Endothelial cell (in vitro differentiated cells): ENCODE measurements around the gene OPN4. TPM values are rescaled to one million over a fixed set of nuclear protein-coding genes. Genes with fewer than 3 reads are reported as not detected.
A peak's percentile ranks its signal among the peaks of the same experiment; 100 is the strongest.

Experiments
- DNase-seq: peaks from one replicate; pipeline ENCODE4 v3.0.0; 2021; ENCODE audit warnings: low spot score
- H3K27ac Mint-ChIP-seq: one replicate; pipeline ENCODE4 v1.8.0; 2021; ENCODE audit warnings: mixed read lengths, inconsistent platforms; ENCODE audit not compliant: unreplicated experiment
- H3K27me3 Mint-ChIP-seq: one replicate; pipeline ENCODE4 v1.8.0; 2021; ENCODE audit warnings: mild to moderate bottlenecking, moderate library complexity, mixed read lengths, inconsistent platforms; ENCODE audit not compliant: unreplicated experiment
- H3K36me3 Mint-ChIP-seq: one replicate; pipeline ENCODE4 v1.8.0; 2021; ENCODE audit warnings: mild to moderate bottlenecking, low read depth, mixed read lengths, inconsistent platforms; ENCODE audit not compliant: unreplicated experiment
- H3K4me1 Mint-ChIP-seq: one replicate; pipeline ENCODE4 v1.8.0; 2021; ENCODE audit warnings: mild to moderate bottlenecking, mixed read lengths, inconsistent platforms; ENCODE audit not compliant: unreplicated experiment
- H3K4me3 Mint-ChIP-seq: one replicate; pipeline ENCODE4 v1.8.0; 2021; ENCODE audit warnings: mild to moderate bottlenecking, mixed read lengths, inconsistent platforms; ENCODE audit not compliant: unreplicated experiment
- H3K9me3 Mint-ChIP-seq: one replicate; pipeline ENCODE4 v1.8.0; 2021; ENCODE audit warnings: mixed read lengths, inconsistent platforms; ENCODE audit not compliant: unreplicated experiment
- CTCF ChIP-seq: fragments of 200-600 bp; sonication (generic); IDR thresholded peaks from one replicate; pipeline ENCODE4 v1.5.0; 2021; ENCODE audit warnings: antibody characterized with exemption; ENCODE audit not compliant: unreplicated experiment
- total RNA-seq: library from RNA; stranded (reverse); fragmentation: NEBNext Ultra II Directional; extraction: Animal tissue kit (Norgen Biotek cat#: 25700); gene quantifications from one replicate; pipeline ENCODE4 v1.2.1, GENCODE V29; 2021; ENCODE audit not compliant: unreplicated experiment

OPN4 gene
- total RNA-seq, 1 donor from 2014 or later: not detected

DNA sequence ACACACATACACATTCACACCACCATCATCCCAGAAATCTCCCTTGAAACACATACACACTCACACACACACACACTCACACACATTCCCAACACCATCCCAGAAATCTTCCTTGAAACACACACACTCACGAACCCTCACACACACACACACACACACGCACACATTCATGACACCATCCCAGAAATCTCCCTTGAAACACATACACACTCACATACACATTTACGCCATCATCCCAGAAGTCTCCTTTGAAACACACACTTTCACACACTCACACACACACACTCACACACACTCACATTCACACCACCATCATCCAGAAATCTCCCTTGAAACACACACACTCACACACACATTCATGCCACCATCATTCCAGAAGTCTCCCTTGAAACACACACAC lies 360 bp upstream of the OPN4 start:
- no peaks in the 10 kb centered on the region for H3K9me3 Mint-ChIP-seq
- no peak for DNase-seq
- no peak overlapping the region for H3K4me3 Mint-ChIP-seq
- H3K4me1 Mint-ChIP-seq: peaks cover 6% of the 10 kb centered on the region
- peaks cover 5% of the 10 kb centered on the region for H3K36me3 Mint-ChIP-seq
- H3K27ac Mint-ChIP-seq: no peak overlapping the region
- H3K27me3 Mint-ChIP-seq: peaks cover 13% of the 10 kb centered on the region
- no peak for TF ChIP-seq CTCF

DNA sequence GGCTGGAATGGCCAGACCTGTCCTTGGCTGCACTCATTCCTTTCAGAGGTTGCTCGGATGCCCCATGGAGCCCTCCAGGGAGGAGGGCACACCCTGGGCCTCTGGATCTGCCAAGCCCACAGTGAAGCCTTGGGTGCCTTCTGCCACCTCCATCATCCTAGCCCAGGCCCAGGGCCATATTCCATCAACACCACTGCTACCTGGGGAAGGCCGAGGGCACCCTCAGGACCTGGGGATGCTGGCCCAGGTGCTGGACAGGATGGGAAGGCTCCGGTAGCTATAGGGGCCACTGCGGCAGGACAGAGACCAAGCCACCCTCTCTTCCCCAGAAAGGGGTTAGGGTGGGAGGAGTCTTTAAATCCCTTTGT lies 810 bp downstream of the OPN4 start:
- Mint-ChIP-seq H3K27ac (no peak overlapping the region), H3K4me3 (no peak overlapping the region), H3K36me3 (peaks cover 5% of the 10 kb centered on the region), H3K4me1 (peaks cover 6% of the 10 kb centered on the region), H3K27me3 (peaks cover 15% of the 10 kb centered on the region), H3K9me3 (no peaks in the 10 kb centered on the region)
- no peak for TF ChIP-seq CTCF
- no peak for DNase-seq

DNA sequence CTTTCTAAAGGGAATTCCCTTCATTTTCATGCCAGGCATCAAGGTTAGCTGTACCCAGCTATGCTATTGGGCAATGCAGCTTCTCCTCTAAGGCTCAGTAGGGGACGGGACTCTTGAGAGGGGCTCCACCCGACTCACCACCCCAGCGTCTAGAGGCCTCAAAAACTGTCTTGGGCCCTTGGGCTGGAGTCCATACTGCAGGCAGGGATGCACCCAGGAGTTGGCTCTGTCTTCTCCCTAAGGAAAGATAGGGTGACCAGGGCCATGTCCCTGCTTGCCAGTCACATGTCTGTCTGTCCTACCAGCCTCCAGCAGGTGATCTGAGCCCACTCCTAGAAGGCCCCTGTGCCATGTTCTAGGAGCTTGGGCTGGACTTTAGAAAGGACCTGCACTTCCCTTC lies 1.2 kb downstream of the OPN4 start:
- peaks cover 6% of the 10 kb centered on the region for H3K4me1 Mint-ChIP-seq
- H3K9me3 Mint-ChIP-seq: no peaks in the 10 kb centered on the region
- H3K27ac Mint-ChIP-seq: no peak overlapping the region
- DNase-seq: no peak
- TF ChIP-seq CTCF: no peak
- H3K36me3 Mint-ChIP-seq: peaks cover 5% of the 10 kb centered on the region
- H3K27me3 Mint-ChIP-seq: peaks cover 15% of the 10 kb centered on the region
- no peak overlapping the region for H3K4me3 Mint-ChIP-seq

DNA sequence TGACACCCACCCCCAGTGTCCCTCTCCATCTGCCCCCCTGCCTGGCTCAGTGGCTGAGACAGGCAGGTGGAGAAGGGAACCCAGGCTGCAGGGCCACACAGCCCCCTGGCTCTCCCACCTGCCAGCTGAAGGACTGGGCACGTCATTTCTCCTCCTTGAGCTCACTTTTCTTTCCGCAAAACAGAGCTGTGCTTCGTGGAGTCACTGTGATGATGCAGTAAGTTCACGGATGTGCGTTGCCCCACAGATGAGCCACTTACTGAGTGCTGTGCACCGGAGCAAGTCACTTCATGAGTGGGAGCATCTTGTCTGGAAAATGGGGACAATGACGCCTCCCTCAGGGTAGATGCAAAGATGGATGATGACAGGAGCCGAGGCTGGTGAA lies 2.7 kb downstream of the OPN4 start:
- Mint-ChIP-seq H3K9me3 (no peaks in the 10 kb centered on the region), H3K27me3 (peaks cover 19% of the 10 kb centered on the region), H3K4me1 (peaks cover 3% of the 10 kb centered on the region), H3K27ac (peak overlapping the region; percentile 54), H3K4me3 (peak overlapping the region; percentile 44), H3K36me3 (peaks cover 5% of the 10 kb centered on the region)
- no peak for DNase-seq
- TF ChIP-seq CTCF: no peak

DNA sequence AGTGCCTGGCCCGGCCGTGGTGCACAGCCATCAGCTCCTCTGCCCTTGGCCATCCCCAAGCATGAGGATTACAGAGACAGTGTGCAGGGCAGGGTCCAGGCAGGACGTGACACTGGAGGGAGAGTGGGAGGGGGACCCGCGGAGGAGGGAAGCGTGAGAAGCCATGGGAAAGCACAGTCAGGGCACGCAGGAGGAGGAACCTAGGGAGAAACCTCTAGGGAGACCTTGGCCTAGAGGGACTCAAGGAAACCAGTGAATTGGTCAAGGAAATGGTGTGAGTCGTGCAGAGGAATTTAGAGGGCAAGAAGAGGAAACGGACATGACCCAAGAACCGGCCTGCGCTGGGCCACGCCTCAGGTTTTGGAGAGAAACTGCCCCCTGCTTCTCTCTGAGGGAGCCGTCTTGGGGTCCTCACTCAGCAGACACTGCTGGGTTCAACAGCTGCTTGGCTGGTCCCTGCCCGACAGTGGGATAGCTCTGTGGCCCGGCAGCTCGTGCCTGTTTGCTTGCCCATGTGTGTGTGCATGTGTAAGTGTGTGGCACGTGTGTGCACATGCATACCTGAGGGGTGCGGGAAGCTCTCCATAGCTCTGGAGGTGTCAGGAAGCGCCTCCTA lies 3.2 kb downstream of the OPN4 start:
- Mint-ChIP-seq H3K27ac (peak overlapping the region; percentile 54), H3K27me3 (peaks cover 20% of the 10 kb centered on the region), H3K4me3 (peak overlapping the region; percentile 44), H3K36me3 (peaks cover 5% of the 10 kb centered on the region), H3K4me1 (peaks cover 3% of the 10 kb centered on the region), H3K9me3 (no peaks in the 10 kb centered on the region)
- no peak for DNase-seq
- TF ChIP-seq CTCF: no peak
